Eye (tissue), 1 donor: ENCODE results near the gene TBC1D3L.
"Not testable (repeated sequence)": the region's sequence is repeated elsewhere in the genome, so short reads cannot be mapped to it uniquely, and the experiment has no call there.

Experiments
- DNase-seq: peaks from one replicate; pipeline ENCODE4 v3.0.0-alpha.2; 2015

TBC1D3L gene

GRCh38 chr17:37988960-37989359, at the start of gene TBC1D3L:
Gene TBC1D3L, minus strand, starts transcription at chr17:37989060. Its CDS starts 1,540 bp downstream, at chr17:37987520.
- not testable (repeated sequence) for DNase-seq

- not testable (repeated sequence) for DNase-seq
Measured at GRCh38 chr17:38003676-38004075, 14.8 kb upstream of the TBC1D3L start, which contains the start of gene TBC1D3D. Gene TBC1D3D, plus strand, starts transcription at chr17:38003976. Its CDS starts 1,585 bp downstream, at chr17:38005561.
